GM18505 (cell line): Measurements from ENCODE around the gene ALG11.
"Not testable (repeated sequence)": the region's sequence is repeated elsewhere in the genome, so short reads cannot be mapped to it uniquely, and the experiment has no call there.

Experiments used
- ATAC-seq: cut with Tn5 transposase; IDR thresholded peaks from one replicate; pipeline ENCODE4 v1.9.1; 2021; ENCODE audit not compliant: unreplicated experiment
- POLR2A ChIP-seq: IDR thresholded peaks from 4 replicates; pipeline ENCODE4 v1.6.1; 2011; ENCODE audit warnings: borderline replicate concordance; ENCODE audit not compliant: insufficient read depth, insufficient read length; ENCODE audit errors: extremely low read depth

The ALG11 gene

DNA sequence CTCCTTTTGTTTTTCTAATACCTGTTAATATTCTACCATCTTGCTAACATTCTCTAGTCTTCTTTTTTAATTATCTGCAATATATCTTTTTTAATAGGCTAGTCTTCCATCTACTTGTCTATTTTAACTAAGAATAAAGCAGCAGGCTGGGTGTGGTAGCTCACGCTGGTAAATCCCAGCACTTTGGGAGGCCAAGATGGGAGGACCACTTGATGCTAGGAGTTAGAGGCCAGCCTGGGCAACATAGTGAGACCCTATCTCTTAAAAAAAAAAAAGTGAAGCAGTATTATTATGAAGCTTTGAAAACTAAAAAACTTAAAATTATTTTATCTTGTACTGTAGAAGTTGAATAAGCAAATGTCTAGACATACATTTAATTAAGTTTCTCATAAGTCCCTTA, 15.6 kb downstream of the ALG11 start:
- TF ChIP-seq POLR2A, result no peak
- no peak for ATAC-seq

DNA sequence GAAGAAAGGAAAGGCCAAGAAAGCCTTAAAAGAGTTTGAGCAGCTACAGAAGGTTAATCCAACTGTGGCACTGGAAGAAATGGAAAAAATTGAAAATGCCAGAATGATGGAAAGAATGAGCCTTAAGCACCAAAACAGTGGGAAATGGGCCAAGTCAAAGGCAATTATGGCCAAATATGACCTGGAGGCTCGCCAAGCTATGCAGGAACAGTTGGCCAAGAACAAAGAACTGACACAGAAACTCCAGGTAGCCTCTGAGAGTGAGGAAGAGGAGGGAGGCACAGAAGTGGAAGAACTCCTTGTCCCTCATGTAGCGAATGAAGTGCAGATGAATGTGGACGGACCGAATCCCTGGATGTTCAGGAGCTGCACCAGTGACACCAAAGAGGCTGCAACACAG, 17.4 kb downstream of the ALG11 start:
- no peak for ATAC-seq
- no peak for TF ChIP-seq POLR2A

DNA sequence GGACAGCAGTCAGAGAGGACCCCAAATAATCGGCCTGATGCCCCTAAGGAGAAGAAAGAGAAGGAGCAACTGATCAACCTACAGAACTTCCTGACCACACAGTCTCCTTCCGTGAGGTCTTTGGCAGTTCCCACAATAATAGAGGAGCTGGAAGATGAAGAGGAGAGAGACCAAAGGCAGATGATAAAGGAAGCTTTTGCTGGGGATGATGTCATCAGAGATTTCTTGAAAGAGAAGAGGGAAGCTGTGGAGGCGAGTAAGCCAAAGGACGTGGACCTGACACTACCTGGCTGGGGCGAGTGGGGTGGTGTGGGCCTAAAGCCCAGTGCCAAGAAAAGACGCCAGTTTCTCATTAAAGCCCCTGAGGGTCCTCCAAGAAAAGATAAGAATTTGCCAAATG, 18.2 kb downstream of the ALG11 start:
- ATAC-seq, result not testable (repeated sequence)

GRCh38 chr13:52033039-52033438, 20.8 kb downstream of the ALG11 start:
- ATAC-seq, result no peak
- no peak for TF ChIP-seq POLR2A

DNA sequence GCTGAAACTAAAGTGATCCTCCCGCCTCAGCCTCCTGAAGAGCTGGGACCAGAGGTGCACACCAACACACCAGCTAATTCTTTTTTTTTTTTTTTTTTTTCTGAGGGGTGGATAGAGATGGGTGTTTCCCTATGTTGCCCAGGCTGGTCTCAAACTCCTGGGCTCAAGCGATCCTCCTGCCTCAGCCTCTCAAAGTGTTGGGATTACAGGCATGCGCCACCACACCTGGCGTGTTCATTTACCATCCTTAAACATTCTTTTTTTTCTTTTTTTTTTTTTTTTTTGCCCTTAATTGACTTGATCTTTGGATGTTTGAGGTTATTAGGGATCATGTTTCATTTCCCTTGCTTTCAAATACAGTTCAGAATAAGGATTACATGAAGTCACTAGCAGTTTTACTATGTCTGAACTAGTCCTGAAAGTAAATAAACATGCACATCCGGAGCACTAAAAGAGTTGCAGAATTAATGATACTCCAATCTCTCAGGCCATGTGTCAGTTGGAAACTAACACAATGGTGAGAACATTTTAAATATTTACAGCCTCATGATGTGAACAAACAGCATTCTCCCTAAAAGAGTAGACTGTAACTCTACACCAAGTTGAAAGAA, 22.5 kb downstream of the ALG11 start:
- no peak for ATAC-seq
- TF ChIP-seq POLR2A, result no peak

DNA sequence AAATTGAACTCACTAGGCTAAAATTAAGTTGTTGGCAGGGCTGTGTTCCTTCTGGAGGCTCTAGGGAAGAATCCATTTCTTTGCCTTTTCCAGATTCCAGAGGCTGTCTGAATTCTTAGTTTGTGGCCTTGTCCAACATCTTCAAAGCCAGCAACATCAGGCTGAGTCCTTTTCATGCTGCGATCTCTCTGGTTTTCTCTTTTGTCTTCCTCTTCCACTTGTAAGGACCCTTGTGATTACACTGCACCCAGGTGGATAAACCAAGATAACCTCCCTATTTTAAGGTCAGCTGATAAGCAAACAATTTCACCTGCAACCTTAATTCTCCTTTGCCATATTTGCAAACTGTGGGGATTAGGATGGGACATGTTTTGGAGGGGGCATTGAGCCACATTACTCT, 23.8 kb downstream of the ALG11 start:
- TF ChIP-seq POLR2A, result no peak
- no peak for ATAC-seq

DNA sequence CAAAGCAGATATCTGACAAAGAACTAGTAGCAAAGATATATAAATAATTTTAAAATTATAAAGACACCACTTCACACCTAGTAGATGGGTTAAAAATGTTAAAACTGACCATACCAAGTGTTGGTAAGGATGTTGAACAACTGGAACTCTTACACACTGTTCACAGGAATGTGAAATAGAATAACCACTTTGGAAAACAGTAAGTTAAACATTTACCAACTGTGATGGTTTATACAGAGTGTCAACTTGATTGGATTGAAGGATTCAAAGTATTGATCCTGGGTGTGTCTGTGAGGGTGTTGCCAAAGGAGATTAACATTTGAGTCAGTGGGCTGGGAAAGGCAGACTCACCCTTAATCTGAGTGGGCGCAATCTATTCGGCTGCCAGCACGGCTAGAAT, 31.5 kb downstream of the ALG11 start:
- no peak for TF ChIP-seq POLR2A
- ATAC-seq, result no peak

- no peak for TF ChIP-seq POLR2A
- no peak for ATAC-seq
Measured at GRCh38 chr13:52047463-52047862, 35.3 kb downstream of the ALG11 start.

GRCh38 chr13:52048516-52048915, 36.3 kb downstream of the ALG11 start:
- TF ChIP-seq POLR2A, result no peak
- ATAC-seq, result no peak

- no peak for ATAC-seq
- no peak for TF ChIP-seq POLR2A
Measured at GRCh38 chr13:52051400-52051799, 39.2 kb downstream of the ALG11 start.

DNA sequence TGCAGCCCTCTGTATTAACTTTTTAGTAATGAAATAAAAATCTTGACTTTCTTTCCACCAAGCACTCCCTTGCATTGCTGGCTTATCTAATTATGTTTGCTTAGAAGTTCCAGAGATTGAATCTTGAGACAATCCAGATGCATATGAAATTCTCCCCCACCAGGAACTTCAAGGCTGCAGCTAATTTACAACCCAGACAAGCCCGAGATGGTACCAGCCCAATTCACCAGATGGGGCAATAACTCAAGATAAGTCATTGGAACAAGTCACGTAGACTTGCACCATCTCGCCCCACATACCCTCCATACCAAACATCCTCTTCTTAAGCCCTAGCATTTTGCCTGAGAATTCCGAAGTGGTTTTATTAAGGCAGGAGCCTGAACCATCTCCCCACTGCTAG, 41.3 kb downstream of the ALG11 start:
- no peak for TF ChIP-seq POLR2A
- ATAC-seq, result no peak

GRCh38 chr13:52061064-52061463, 48.9 kb downstream of the ALG11 start:
- not testable (repeated sequence) for ATAC-seq

GRCh38 chr13:52061587-52061986, 49.4 kb downstream of the ALG11 start:
- no peak for TF ChIP-seq POLR2A
- ATAC-seq, result no peak

DNA sequence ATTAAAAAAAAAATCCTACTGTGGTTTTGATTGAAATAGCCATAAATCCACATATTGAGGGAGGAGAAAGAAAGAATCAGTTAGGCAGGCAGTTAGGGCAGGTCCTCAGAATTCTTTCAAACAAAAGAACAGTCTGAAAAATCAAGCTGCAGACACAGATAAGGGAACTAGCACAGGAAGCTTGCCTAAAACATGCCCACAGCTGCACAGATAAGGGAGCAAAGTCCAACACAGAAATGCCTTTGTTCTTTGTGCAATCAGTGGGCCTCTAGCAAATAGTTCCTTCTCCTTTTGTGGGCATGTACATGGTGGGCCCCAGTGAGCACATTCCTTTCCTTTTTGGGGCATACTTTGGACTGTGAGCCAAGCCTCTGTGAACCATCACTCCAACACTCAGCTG, 55.0 kb downstream of the ALG11 start:
- no peak for ATAC-seq
- no peak for TF ChIP-seq POLR2A

- TF ChIP-seq POLR2A, result no peak
Measured at GRCh38 chr13:52070929-52071523, 58.8 kb downstream of the ALG11 start.

More at GRCh38 chr13:52070929-52071523, 58.8 kb downstream of the ALG11 start:
- no peak for ATAC-seq
